Spleen (tissue), 7 donors: ENCODE measurements around the gene VPS4B.

ENCODE experiments used
- POLR2A ChIP-seq, 3 donors: fragments of 450-650 bp; IDR thresholded peaks; one replicate each; pipeline ENCODE4 v1.5.1; 2017; ENCODE audit warnings: antibody characterized with exemption in 3 of 3, mild to moderate bottlenecking in 1 of 3
- POLR2AphosphoS5 ChIP-seq, 3 donors: sonication (generic); formaldehyde crosslinking; IDR thresholded peaks; one replicate each; pipeline ENCODE4 v1.5.1; 2017; ENCODE audit warnings: antibody characterized with exemption in 3 of 3
- TF ChIP-seq, protein P1 (sequence below), 11 experiments: fragments of 200-600 bp in 7 of 11; fragments of 450-650 bp in 4 of 11; sonication (generic) in 4 of 11; IDR thresholded peaks in 8 of 11; conservative IDR thresholded peaks in 3 of 11; 1 replicate in 7 of 11; 2 replicates in 4 of 11; pipeline versions ENCODE4 v1.4.0 to v1.8.0; 2016 to 2021; ENCODE audit warnings: antibody characterized with exemption in 11 of 11, inconsistent platforms in 4 of 11, mild to moderate bottlenecking in 1 of 11
- donor health status: DM: no; HTN: no; CAD: no; lungs with moderate emphysema.
- donor health status: DM: no; HTN: no; CAD: no.
- donor health status: DM: no; HTN: no; CAD: no.

GRCh38 chr18:63467699-63468098 is 45.4 kb upstream of the VPS4B start:
- TF ChIP-seq POLR2A (IDR thresholded peaks at IDR 0.05) (no peak), POLR2AphosphoS5 (IDR thresholded peaks at IDR 0.05) (no peak)
- TF ChIP-seq, protein P1, sequence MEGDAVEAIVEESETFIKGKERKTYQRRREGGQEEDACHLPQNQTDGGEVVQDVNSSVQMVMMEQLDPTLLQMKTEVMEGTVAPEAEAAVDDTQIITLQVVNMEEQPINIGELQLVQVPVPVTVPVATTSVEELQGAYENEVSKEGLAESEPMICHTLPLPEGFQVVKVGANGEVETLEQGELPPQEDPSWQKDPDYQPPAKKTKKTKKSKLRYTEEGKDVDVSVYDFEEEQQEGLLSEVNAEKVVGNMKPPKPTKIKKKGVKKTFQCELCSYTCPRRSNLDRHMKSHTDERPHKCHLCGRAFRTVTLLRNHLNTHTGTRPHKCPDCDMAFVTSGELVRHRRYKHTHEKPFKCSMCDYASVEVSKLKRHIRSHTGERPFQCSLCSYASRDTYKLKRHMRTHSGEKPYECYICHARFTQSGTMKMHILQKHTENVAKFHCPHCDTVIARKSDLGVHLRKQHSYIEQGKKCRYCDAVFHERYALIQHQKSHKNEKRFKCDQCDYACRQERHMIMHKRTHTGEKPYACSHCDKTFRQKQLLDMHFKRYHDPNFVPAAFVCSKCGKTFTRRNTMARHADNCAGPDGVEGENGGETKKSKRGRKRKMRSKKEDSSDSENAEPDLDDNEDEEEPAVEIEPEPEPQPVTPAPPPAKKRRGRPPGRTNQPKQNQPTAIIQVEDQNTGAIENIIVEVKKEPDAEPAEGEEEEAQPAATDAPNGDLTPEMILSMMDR (IDR thresholded peaks at IDR 0.05 in 8 of 11, conservative IDR thresholded peaks at IDR 0.05 in 3 of 11) = no peak
